ENCODE measurements around the gene SLC25A21. TPM values are rescaled to one million over a fixed set of nuclear protein-coding genes. Genes with fewer than 3 reads are reported as not detected.
A peak's percentile ranks its signal among the peaks of the same experiment; 100 is the strongest.
"Not testable (repeated sequence)": the region's sequence is repeated elsewhere in the genome, so short reads cannot be mapped to it uniquely, and the experiment has no call there.

SLC25A21 gene
- total and polyA plus RNA-seq, 2 experiments from 2014 or later = 10.6 to 12.1 TPM

DNA sequence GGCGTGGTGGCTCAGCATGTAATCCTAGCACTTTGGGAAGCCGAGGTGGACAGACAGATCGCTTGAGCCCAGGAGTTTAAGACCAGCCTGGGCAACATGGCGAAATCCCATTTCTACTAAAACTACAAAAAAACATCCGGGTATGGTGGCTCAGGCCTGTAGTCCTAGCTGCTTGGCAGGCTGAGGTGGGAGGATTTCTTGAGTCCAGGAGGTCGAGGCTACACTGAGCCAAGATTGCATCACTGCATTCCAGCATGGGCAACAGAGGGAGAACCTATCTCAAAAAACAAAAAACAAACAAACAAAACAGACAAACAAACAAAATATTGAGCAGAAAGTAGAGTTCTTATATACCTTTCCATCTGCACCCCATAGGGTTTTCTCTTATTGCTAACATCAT lies 9.0 kb upstream of the SLC25A21 start:
- H3K36me3 Mint-ChIP-seq (ENCODE audit: low read depth) = no peaks in the 10 kb centered on the region
- no peak overlapping the region for H3K4me3 ChIP-seq
- no peaks in the 10 kb centered on the region for H3K79me2 ChIP-seq (replicated peaks; ENCODE audit: insufficient read depth)
- H3K36me3 ChIP-seq (ENCODE audit: insufficient read depth) = no peaks in the 10 kb centered on the region
- H3K4me3 Mint-ChIP-seq = no peak overlapping the region
- H3K4me1 ChIP-seq (ENCODE audit: insufficient read depth) = no peaks in the 10 kb centered on the region
- no peaks in the 10 kb centered on the region for H3K27me3 Mint-ChIP-seq (ENCODE audit: insufficient read depth, low read depth, poor library complexity)
- H3K27me3 ChIP-seq (ENCODE audit: insufficient read depth) = no peaks in the 10 kb centered on the region
- H3K4me2 ChIP-seq = no peak overlapping the region
- no peak overlapping the region for H3K27ac ChIP-seq (ENCODE audit: low read depth)
- no peak for ATAC-seq
- no peaks in the 10 kb centered on the region for H3K9me2 ChIP-seq (ENCODE audit: insufficient read depth)
- H2AFZ ChIP-seq = peak overlapping the region; percentile 20; the same call in 1 of the 2 replicates
- TF ChIP-seq STAT1 (IDR thresholded peaks at IDR 0.05; ENCODE audit: unreplicated experiment) = no peak
- H3K4me1 Mint-ChIP-seq = no peaks in the 10 kb centered on the region
- H3K27ac Mint-ChIP-seq = no peak overlapping the region
- no peaks in the 10 kb centered on the region for H3F3A ChIP-seq (replicated peaks; ENCODE audit: low read depth)
- no peaks in the 10 kb centered on the region for H4K20me1 ChIP-seq (replicated peaks; ENCODE audit: insufficient read depth)
- no peak for DNase-seq (ENCODE audit: low spot score)
- H3K9me3 Mint-ChIP-seq = peaks cover 3% of the 10 kb centered on the region; the same call in 1 of the 3 replicates

DNA sequence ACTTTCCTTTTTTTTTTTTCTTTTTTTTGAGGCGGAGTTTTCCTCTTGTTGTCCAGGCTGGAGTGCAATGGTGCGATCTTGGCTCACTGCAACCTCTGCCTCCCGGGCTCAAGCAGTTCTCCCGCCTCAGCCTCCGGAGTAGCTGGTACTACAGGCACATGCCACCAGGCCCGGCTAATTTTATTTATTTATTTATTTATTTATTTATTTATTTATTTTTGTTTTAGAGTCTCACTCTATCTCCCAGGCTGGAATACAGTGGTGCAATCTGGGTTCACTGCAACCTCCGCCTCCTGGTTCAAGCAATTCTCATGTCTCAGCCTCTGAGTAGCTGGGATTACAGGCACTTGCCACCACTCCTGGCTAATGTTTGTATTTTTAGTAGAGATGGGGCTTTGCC lies 8.5 kb upstream of the SLC25A21 start:
- H3F3A ChIP-seq (replicated peaks; ENCODE audit: low read depth); H4K20me1 ChIP-seq (replicated peaks; ENCODE audit: insufficient read depth); H3K27me3 ChIP-seq (ENCODE audit: insufficient read depth); H3K36me3 ChIP-seq (ENCODE audit: insufficient read depth); H3K79me2 ChIP-seq (replicated peaks; ENCODE audit: insufficient read depth); H3K4me3 Mint-ChIP-seq; H3K4me3 ChIP-seq; H3K4me1 Mint-ChIP-seq; H3K9me2 ChIP-seq (ENCODE audit: insufficient read depth); DNase-seq (ENCODE audit: low spot score); H3K9me3 Mint-ChIP-seq; H3K4me2 ChIP-seq; H3K27ac ChIP-seq (ENCODE audit: low read depth); H3K36me3 Mint-ChIP-seq (ENCODE audit: low read depth); H3K27me3 Mint-ChIP-seq (ENCODE audit: insufficient read depth, low read depth, poor library complexity); H3K27ac Mint-ChIP-seq; ATAC-seq; H3K4me1 ChIP-seq (ENCODE audit: insufficient read depth): not testable (repeated sequence)
- 0 out of 2 replicates have a peak overlapping the region, but pooled peaks have one; percentile 20 for H2AFZ ChIP-seq

DNA sequence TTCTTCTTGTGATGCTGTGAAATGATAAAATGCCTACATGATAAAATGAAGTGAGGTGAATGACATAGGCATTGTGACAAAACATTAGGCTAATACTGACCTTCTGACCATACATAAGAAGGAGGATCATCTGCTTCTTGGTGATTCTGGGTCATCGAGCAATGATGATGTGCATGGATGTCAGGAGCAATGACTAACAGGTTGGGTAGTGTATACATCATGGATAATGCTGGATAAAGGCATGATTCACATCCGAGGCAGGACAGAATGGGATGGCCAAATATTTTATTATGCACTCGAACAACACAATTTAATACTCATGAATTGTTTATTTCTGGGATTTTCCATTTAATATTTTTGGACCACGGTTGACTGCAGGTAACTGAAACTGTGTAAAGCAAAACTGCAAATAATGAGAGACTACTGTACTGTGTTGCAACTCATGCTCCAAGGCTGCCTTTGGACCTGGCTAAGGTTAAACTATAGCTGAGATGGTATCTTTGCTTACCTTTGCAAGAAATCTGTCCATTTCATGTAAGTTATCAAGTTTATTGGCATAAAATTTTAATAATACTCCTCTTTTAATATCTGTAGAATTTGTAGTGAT lies 7.6 kb upstream of the SLC25A21 start:
- H3K4me2 ChIP-seq = no peak overlapping the region
- no peaks in the 10 kb centered on the region for H3K79me2 ChIP-seq (replicated peaks; ENCODE audit: insufficient read depth)
- Mint-ChIP-seq H3K36me3 (ENCODE audit: low read depth) (no peaks in the 10 kb centered on the region), H3K9me3 (peaks cover 3% of the 10 kb centered on the region; the same call in 1 of the 3 replicates), H3K27me3 (ENCODE audit: insufficient read depth, low read depth, poor library complexity) (no peaks in the 10 kb centered on the region), H3K4me3 (no peak overlapping the region), H3K27ac (no peak overlapping the region), H3K4me1 (no peaks in the 10 kb centered on the region)
- no peaks in the 10 kb centered on the region for H3K36me3 ChIP-seq (ENCODE audit: insufficient read depth)
- no peak overlapping the region for H2AFZ ChIP-seq
- no peaks in the 10 kb centered on the region for H3K27me3 ChIP-seq (ENCODE audit: insufficient read depth)
- H3K27ac ChIP-seq (ENCODE audit: low read depth) = no peak overlapping the region
- no peaks in the 10 kb centered on the region for H3F3A ChIP-seq (replicated peaks; ENCODE audit: low read depth)
- no peaks in the 10 kb centered on the region for H3K4me1 ChIP-seq (ENCODE audit: insufficient read depth)
- H4K20me1 ChIP-seq (replicated peaks; ENCODE audit: insufficient read depth) = no peaks in the 10 kb centered on the region
- no peak overlapping the region for H3K4me3 ChIP-seq
- DNase-seq (ENCODE audit: low spot score) = no peak
- H3K9me2 ChIP-seq (ENCODE audit: insufficient read depth) = no peaks in the 10 kb centered on the region
- no peak for ATAC-seq
- TF ChIP-seq NANOG (IDR thresholded peaks at IDR 0.05; ENCODE audit: borderline replicate concordance) = no peak
- TF ChIP-seq REST (IDR thresholded peaks at IDR 0.05; ENCODE audit: unreplicated experiment) = no peak
- no peak for TF ChIP-seq ZNF114 (CRISPR knock-in tag; IDR thresholded peaks at IDR 0.05)
- TF ChIP-seq ETS1 (IDR thresholded peaks at IDR 0.05) = no peak
- no peak for TF ChIP-seq STAT1 (IDR thresholded peaks at IDR 0.05; ENCODE audit: unreplicated experiment)
- TF ChIP-seq JUNB (IDR thresholded peaks at IDR 0.05; ENCODE audit: unreplicated experiment) = no peak
- TF ChIP-seq POLR2AphosphoS5 (IDR thresholded peaks at IDR 0.05; ENCODE audit: low read depth) = no peak
- TF ChIP-seq ZNF331 (CRISPR knock-in tag; IDR thresholded peaks at IDR 0.05; ENCODE audit: low read depth) = no peak
- TF ChIP-seq CTCF (conservative IDR thresholded peaks at IDR 0.05; ENCODE audit: low read depth in 2 of 2) = no peak

Data from GM23338 (cell line).